HG03520 (cell line): ENCODE data around the gene NHSL2.

Experiments used
- ATAC-seq: cut with Tn5 transposase; IDR thresholded peaks from one replicate; pipeline ENCODE4 v1.9.1; 2021; ENCODE audit warnings: mild to moderate bottlenecking, moderate library complexity; ENCODE audit not compliant: unreplicated experiment

The NHSL2 gene

DNA sequence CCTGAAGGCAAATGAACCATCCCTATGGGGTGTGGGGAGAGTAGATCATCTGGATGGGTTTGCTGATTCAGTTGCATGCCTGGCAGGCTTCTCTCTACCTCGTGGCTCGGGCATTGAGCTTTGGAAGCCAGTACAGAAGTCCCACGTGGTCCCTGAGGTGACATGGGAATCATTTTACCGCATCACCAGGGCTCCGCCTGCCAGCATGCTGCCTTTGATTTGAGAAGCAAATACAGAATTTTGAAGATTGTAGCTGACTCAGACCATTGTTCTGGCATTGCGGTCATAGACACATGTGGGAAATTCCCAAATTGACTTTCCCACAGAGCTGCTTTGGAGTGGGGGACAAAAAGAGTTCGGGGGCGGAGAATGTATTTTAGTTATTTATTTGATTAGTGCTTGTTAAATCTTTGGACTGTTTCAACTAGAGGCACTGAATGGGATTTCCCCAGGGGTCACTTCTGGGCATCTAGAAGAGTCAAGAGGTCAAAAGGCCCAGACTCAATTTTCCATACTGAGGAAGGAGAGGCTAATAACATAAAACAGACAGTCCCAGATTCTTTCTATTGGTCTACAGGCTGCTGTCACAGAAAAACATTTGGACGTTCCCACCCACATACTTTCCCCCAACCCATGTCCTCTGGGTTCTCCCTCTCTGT lies 79.3 kb downstream of the NHSL2 start:
- no peak for ATAC-seq

DNA sequence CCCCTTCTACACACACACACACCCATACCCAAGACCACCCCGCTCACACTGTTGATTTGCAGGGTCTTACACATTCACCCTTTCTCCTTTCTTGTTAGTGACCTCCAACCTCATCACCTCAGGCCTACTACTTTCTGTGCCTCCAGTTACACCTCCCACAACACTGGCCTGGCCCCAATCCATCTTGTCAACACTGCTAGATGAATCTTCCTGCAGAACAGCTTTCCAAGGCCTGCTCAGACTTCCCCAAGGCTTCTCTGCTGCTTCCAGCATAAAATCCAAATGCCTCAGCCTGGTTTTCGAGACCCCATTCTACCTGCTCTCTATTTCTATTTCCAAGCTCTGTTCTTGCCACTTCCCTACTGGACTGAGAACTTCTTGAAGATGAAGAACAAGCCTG lies 79.9 kb downstream of the NHSL2 start:
- ATAC-seq: no peak

DNA sequence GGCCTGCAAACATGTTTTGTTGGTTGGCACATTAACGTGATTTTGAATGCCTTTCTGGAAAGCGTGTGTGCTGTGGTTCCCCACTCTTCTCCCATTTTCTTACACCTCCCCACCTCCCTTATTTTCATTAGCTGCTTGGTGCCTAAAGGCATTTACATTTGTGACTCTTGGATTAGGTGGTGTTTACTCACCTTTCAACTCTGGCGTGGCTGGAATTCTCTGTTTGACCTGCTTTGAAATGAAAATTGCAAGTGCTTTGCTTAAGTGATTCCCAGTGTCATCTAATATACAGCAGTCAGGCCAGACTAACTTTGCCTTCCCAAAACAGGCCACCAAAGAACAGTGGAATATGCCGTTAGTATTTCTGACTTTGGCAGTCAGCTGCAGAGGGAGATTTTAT lies 80.5 kb downstream of the NHSL2 start:
- no peak for ATAC-seq

DNA sequence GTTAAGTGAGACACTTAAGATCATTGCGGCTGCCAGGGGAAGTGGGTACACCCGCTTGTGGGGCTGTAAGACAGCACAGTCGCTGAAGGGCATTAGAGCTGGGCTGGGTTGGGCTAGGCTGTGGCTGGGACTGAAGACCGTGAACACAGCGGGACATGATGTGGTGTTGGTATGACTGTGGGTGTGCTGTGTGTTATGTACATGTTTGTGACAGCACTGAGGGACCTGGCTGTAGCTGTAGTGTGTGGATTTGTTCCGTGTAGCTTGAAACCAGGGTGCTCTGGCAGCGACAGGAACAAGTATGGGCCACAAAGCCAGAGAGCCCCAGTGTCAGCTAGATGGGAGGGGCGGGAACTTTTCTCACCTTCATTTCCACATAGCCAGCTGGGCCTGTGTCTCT lies 82.1 kb downstream of the NHSL2 start:
- no peak for ATAC-seq

DNA sequence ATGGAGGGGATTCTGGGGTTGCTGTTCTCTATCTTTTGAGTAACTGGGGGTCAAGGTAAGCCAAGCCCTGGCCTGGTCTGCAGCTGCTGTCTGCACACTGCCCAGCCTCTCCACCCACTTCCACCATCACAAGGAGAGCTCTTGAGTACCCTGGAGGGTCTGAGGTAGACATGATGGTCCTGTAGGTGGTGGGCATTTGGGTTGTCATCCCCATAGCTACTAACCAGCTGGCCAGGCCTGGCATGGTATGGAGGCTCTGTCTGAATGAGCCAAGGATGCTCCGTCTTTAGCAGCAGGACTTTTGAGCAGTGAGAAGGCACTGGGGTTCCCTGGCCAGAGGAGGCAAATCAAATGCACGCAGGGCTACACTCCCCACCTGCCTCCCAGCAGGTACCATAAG lies 82.7 kb downstream of the NHSL2 start:
- no peak for ATAC-seq

DNA sequence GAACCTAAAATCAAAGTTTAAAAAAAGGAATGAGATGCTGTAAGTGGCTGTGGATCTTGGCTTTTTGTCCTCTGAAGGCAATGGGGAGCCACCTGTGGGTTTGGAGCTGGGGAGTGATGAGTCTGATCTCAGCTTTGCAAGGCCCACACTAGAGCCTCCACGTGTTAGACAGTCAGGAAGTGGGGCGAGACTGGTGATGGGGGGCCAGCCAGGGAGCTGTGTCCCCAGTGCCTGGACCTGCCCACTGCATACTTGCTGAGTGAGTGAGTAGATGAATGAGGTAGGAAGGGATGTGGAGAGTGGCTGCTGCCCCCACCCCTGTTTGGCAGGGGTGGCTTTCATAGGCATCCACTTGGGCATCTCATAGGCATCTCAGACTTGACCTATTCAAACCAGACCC lies 84.0 kb downstream of the NHSL2 start:
- ATAC-seq: no peak

DNA sequence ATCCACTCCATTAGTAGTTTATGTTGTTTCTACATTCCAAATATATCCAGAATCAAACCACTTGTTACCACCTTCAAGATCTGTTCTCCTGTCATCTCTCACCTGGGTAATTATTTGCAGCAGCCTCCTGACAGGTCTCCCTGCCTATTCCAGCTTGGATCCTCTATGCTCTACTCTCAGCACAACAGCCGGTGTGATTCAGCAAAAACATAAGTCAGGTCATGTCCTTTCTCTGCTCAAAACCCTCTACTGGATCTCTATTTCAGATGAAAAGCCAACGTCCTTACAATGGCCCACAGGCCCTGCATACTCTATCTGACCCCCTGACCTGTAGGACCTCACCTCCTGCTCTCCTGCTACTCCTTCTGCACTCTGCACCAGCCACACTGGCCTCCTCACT lies 84.5 kb downstream of the NHSL2 start:
- no peak for ATAC-seq

DNA sequence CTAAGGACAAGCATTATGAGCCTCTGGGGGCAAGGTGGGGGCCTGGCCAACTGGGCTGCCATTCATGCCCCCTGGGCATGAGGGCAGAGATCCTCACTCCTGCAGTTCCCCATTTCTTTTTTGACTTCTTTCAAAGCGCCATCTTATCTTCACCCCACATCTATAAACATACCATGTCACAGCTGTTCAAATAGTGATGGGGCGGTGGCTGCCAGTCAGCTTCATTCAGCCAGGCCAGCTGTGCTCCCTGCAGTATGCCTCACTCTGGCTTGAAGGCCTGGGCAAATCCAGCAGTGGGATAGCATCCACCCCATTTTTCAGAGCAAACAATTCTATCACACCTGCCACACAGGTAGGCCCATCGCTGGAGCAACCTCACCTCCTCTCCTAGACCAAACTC lies 85.5 kb downstream of the NHSL2 start:
- ATAC-seq: no peak

DNA sequence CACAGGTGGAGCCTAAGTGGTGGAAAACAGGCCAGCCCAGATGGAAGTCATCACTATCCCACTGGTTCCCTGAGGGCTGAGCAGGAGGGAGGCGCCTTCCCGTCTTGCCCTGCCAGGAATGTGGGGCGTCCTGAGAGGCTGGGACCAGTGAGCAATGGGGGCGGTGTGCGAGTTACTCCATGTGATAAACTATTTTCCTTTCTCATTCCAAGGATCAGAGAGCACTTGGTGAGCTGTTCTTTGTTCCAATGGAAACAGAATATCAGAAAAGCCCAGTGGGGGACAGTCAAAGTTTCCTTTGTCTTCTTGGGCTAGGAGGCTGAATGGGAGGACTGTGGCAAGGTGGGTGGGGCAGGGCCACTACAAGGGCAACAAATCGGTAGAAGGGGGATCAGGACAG lies 86.2 kb downstream of the NHSL2 start:
- ATAC-seq: no peak

DNA sequence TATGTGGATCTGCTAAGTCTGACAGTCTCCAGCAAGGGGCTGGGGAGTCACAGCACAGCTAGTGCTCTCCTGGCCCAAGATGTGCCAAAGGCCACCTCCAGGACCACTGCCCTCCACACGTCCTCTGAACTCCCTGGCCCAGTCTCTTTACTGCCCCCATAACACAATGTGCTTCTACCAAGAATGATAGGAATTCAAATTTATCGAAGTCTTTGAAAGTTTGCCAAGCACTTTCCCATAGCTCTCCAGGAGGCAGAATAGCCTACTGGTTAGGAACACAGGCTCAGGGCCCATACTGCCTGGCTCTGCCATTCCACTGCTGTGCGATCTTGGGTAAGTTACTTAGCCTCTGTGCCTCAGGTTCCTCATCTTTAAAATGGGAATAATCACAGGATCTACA lies 86.7 kb downstream of the NHSL2 start:
- ATAC-seq: no peak

DNA sequence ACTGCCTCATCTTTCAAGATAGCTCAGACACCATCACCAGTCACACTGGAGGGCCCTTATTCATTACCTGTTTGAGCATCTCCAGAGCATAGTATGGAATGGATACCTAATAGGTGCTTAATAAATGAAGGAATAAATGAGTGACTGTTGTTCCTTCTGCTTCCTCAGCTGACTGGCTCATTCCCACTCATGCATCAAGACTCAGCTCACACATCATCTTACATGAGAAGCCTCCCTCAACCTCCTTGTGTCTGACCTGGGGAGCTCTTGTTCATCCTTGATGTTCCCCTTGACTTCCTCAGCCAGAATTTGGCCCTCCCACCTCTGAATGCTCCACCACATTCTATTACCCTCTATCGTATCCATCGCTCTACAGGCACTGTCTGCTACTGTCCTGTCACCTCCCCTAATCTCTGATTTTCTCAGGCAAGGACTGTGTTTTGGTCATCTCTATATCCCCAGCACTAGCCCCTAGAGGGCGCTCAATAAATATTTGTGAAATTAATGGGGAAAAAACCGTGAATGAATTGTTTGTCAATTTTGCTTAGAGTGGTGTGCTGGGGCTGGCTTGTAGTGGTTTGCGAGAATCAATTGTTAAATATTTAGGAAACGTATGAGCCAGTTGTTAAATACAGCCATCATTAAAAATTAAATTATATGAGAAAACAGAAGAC lies 88.3 kb downstream of the NHSL2 start:
- no peak for ATAC-seq

DNA sequence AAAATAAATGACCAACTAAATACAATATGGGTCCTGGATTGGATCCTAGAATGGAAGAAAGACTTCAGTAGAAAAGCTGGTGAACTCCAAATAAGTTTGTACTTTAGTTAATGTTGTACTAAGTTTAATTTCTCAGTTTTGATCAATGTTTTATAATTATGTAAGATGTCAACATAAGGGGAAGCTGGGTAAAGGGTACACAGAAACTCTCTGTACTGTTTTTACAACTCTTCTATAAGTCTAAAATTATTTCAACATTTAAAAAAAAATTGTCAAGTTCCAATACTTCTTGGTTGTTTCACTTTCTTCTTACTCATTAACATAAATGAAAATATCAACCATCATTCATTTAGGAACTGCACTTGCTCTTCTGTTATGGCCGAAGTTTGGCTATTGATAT lies 88.9 kb downstream of the NHSL2 start:
- no peak for ATAC-seq

DNA sequence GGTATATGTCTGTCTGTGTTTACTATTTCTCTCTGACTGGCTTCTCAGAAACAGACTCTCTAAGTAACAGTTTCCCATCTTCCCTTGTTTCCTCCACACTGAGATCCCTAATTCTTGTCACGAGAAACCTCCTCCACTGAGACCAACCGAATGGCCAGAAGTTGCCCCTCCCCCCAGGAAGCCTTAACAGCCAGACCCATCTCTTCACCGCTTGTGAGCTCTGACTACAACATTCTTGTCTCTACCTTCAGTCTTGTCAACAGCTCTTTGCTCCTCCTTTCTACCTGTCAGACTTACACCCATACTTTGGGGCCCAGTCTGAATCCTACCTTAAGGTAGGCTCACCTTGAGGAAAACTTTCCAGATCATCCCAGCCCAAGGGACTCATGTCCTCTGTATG lies 90.8 kb downstream of the NHSL2 start:
- ATAC-seq: no peak

DNA sequence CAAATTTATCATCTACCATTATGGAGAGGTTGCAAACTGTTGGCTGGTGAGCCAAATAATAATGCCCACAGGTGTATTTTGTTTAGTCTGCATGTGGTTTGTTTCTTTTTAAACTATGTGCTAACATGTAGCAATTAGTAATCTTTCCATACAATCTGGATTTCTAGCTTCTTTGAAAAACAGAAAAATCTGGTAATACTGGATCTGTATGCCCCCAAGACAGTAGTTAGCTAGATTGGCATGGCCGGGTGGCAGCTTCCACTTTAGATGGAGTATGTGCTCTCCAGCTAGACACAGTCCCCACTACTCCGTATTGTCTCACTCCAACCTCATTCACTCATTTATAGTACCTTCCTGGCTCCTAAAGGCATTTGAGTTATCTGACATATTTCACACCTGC lies 91.3 kb downstream of the NHSL2 start:
- ATAC-seq: no peak

DNA sequence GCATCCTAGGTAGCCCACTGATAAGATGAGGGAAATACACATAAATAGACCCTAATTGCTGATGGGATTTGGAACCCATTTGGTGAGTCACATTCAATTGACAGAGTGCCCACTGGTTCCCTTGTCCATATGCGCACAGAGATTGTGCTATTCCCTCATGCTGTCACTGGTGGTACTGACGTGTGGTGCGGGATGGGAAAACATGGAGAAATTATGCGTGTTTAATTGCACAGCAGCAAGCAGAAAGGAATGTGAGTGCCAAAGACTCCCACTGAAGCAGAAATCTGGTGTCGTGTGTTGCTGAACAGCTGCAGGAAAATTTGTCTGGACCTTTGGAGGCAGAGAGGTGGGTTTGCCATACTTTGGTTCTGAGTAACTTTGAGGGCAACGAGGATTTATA lies 92.2 kb downstream of the NHSL2 start:
- no peak for ATAC-seq

DNA sequence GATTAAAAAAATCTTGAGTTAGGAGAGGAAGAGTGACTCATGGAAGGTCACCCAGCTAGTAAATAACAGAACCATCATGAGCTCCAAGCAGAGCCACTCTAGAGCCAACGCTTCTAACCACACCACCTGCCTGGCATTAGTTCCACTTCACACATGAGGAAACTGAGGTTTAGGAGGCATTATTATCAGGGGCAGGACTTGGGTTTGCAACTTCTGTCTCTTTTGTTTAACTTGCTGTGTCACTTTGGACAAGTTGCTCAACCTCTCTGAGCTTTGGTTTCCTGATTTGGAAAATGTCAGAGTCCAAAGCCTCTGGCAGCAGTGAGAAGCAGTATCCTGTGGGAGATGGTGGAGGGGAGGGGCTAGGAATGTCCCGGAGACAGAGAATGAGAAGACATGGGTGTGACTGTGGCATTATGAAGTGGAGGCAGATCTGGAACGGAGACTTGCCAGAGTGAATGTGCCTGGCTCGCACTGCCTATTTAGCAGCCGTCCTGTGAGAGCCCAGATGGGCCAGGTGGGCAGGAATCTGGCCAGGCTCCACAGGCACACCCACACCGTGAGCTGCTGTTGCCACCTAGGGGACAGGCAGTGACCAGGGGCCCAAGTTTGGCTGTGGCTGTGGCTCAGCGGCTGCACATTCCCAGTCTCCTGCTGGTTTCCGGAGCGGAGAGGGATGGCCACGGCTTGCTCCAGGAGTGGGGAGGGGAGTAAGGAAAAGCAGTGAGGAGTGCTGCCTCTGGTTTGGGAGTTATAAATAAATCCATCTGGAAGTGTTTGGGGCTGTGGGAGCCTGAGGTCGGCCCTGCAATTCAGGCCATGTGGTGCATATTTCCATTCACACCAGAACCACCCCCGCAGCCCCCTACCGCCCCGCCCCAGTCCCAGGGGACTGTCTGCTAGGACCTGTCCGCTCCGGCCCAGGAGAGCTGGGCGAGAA lies 93.4 kb downstream of the NHSL2 start:
- ATAC-seq: no peak

DNA sequence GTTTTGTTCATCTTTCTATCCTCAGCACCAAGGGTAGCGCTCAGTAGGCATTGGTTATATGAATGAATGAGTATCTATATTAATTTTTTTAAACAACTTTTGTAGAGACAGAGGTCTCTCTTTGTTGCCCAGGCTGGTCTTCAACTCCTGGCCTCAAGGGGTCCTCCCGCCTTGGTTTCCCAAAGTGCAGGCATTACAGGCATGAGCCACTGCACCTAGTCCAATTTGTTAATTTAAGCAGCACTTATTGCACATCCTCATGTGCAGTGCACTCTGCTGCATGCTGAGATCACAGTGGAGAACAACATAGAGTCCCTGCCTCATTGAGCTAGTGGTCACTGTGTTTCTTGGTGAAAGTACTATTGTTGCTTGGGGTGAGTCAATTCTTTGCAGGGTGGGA lies 94.4 kb downstream of the NHSL2 start:
- no peak for ATAC-seq

DNA sequence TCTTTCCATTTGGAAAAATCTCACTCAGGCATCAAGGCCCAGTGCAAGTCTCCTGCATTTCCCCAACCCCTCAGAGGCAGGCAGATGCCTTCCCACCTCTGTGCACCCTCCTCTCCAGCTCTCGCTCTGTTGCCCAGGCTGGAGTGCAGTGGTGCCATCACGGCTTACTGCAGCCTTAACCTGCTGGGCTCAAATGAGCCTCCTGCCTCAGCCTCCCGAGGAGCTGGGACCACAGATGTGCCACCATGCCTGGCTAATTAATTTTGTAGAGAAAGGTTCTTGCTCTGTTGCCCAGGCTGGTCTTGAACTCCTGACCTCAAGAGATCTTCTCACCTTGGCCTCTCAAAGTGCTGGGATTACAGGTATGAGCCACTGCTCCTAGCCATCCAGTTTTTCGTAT lies 95.8 kb downstream of the NHSL2 start:
- no peak for ATAC-seq

DNA sequence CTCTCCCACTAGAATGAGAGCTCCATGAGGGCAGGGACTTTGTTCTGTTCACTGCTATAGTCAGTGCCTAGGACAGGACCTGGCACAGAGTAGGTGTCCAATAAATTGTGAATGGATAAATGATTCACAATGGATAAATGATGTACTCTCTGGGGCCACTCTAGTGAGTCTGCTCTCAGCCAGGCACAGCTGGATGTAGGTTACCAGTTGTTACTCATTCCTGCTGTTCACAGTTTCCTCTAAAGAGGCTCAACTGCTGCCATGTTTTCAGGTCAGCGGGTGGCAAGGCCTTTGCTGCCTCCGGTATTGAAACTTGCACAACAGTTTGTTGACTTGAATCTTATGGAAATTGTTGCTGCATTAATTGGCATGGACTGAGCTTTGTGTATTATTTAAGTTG lies 99.1 kb downstream of the NHSL2 start:
- ATAC-seq: no peak

DNA sequence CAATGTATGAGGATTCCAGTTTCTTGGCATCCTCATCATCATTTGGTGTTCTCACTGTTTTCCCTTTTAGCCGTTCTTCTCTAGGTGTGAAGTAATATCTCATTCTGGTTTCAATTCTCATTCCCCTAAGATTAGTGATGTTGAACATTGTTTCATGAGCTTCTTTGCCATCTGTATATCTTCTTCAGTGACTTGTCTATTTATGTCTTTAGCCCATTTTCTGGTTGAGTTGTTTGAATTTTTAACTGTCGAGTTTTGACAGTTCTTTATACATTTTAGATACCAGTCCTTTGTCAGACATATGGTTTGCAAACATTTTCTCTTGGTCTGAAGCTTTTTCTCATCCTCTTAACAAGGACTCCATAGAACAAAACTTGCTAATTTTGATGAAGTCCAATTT lies 101.1 kb downstream of the NHSL2 start:
- no peak for ATAC-seq

DNA sequence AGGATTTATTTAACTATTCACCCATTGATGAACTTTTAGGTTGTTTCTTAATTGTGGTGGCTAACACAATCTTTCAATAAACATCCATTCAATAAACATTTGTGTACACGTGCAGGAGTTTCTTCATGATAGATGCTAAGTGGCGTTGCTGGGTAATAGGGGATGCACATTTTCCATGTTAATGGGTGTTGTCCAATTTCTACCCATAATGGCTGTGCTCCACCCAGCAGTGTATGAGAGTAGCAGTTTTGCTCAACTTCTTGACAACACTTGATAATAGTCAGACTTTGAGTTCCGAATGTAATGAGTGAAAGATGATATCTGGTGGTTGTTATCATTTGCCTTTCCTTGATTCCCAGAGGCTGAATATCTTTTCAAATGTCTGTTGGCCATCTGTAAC lies 104.7 kb downstream of the NHSL2 start:
- ATAC-seq: no peak
